NB4 (cell line): ENCODE results near the gene E2F6.

Source experiments
- CTCF ChIP-seq: IDR thresholded peaks from one replicate; pipeline ENCODE4 v1.5.1; 2012; ENCODE audit warnings: low read depth, low read length
- POLR2A ChIP-seq: IDR thresholded peaks from 2 replicates; pipeline ENCODE4 v1.6.1; 2011; ENCODE audit warnings: mild to moderate bottlenecking; ENCODE audit not compliant: insufficient read length; ENCODE audit errors: extremely low read depth

- TF ChIP-seq POLR2A (no peak), CTCF (no peak)
Measured at GRCh38 chr2:11481789-11482472, 16.0 kb upstream of the E2F6 start.
